K562 (cell line): Measurements from ENCODE around the gene BRD3OS. TPM values are rescaled to one million over a fixed set of nuclear protein-coding genes. Genes with fewer than 3 reads are reported as not detected.
A peak's percentile ranks its signal among the peaks of the same experiment; 100 is the strongest.

Source experiments
- ELF1 ChIP-seq: fragments of 200-800 bp; sonication (Bioruptor generic); IDR thresholded peaks from 2 replicates; pipeline ENCODE4 v1.6.1; 2016; ENCODE audit warnings: missing genetic modification characterization, missing compliant biosample characterization
- FOXK2 ChIP-seq, 2 experiments: fragments of 450-650 bp; IDR thresholded peaks in 1 of 2; conservative IDR thresholded peaks in 1 of 2; 2 replicates each; pipeline ENCODE4 v1.6.1; 2016; ENCODE audit warnings: low read depth in 2 of 2, mild to moderate bottlenecking in 1 of 2
- GABPA ChIP-seq: fragments of 200-800 bp; sonication (Bioruptor generic); conservative IDR thresholded peaks from 2 replicates; pipeline ENCODE4 v1.6.1; 2016; ENCODE audit warnings: low read depth, missing genetic modification characterization, missing compliant biosample characterization
- GTF3C2 ChIP-seq: IDR thresholded peaks from 3 replicates; pipeline ENCODE4 v1.6.1; 2011; ENCODE audit warnings: borderline replicate concordance, mild to moderate bottlenecking, moderate library complexity; ENCODE audit not compliant: insufficient read length; ENCODE audit errors: extremely low read depth
- HNRNPLL ChIP-seq: fragments of 200-400 bp; formaldehyde crosslinking; IDR thresholded peaks from 2 replicates; pipeline ENCODE4 v1.6.1; 2017; ENCODE audit warnings: low read length, low read depth, mild to moderate bottlenecking; ENCODE audit not compliant: poor library complexity, severe bottlenecking
- HNRNPUL1 ChIP-seq: fragments of 200-400 bp; formaldehyde crosslinking; IDR thresholded peaks from 2 replicates; pipeline ENCODE4 v1.6.1; 2017; ENCODE audit warnings: low read length
- NONO ChIP-seq, 2 experiments: fragments of 200-400 bp in 1 of 2; fragments of 450-650 bp in 1 of 2; formaldehyde crosslinking in 1 of 2; IDR thresholded peaks; 2 replicates each; pipeline ENCODE4 v1.6.1; 2017; ENCODE audit warnings: low read depth in 2 of 2, mild to moderate bottlenecking in 2 of 2, moderate library complexity in 2 of 2, low read length in 1 of 2
- NRF1 ChIP-seq, 2 experiments: fragments of 450-650 bp; IDR thresholded peaks in 1 of 2; conservative IDR thresholded peaks in 1 of 2; 2 replicates each; pipeline ENCODE4 v1.6.1; 2014; ENCODE audit warnings: mild to moderate bottlenecking in 2 of 2
- SFPQ ChIP-seq: fragments of 200-400 bp; formaldehyde crosslinking; IDR thresholded peaks from 2 replicates; pipeline ENCODE4 v1.6.1; 2017; ENCODE audit warnings: mild to moderate bottlenecking, low read depth, low read length, moderate library complexity
- SRF ChIP-seq, 2 experiments: fragments of 250-450, 450-650 bp in 1 of 2; sonication (Bioruptor Pico) in 1 of 2; sonication (generic) in 1 of 2; formaldehyde crosslinking; IDR thresholded peaks; 2 replicates each; pipeline versions ENCODE4 v1.5.0 to v1.5.1; 2020 to 2022; ENCODE audit warnings: mild to moderate bottlenecking in 1 of 2, missing genetic modification reagents in 1 of 2
- THRB ChIP-seq: fragments of 450-650 bp; formaldehyde crosslinking; conservative IDR thresholded peaks from 2 replicates; pipeline ENCODE4 v1.4.0; 2022; ENCODE audit warnings: mild to moderate bottlenecking, missing genetic modification characterization
- VEZF1 ChIP-seq: fragments of 200-800 bp; sonication (Bioruptor generic); IDR thresholded peaks from 2 replicates; pipeline ENCODE4 v1.6.1; 2017; ENCODE audit warnings: missing genetic modification characterization, missing compliant biosample characterization
- ZNF184 ChIP-seq: sonication (generic); formaldehyde crosslinking; IDR thresholded peaks from 2 replicates; pipeline ENCODE4 v1.5.0; 2020; ENCODE audit warnings: missing genetic modification reagents
- ZNF224 ChIP-seq: sonication (generic); formaldehyde crosslinking; IDR thresholded peaks from 2 replicates; pipeline ENCODE4 v1.8.0; 2022; ENCODE audit warnings: mild to moderate bottlenecking, missing genetic modification reagents
- ZNF354B ChIP-seq: fragments of 250-450 bp; sonication (Bioruptor Pico); IDR thresholded peaks from 2 replicates; pipeline ENCODE4 v1.4.0; 2020
- ZNF707 ChIP-seq: fragments of 250-450 bp; sonication (Bioruptor Pico); conservative IDR thresholded peaks from 2 replicates; pipeline ENCODE4 v1.8.0; 2022; ENCODE audit warnings: inconsistent platforms, mild to moderate bottlenecking, moderate library complexity
- polyA plus RNA-seq, 8 experiments: library from polyadenylated mRNA; depleted of rRNA in 4 of 8; stranded (reverse) in 5 of 8; unstranded in 3 of 8; fragments of >200 nt; fragmentation: Nextera tagmentation in 2 of 8; fragmentation: Illumina TruSeq in 1 of 8; extraction: Ambion mirVana in 2 of 8; extraction: Trizol in 1 of 8; gene quantifications; 2 replicates each; pipeline versions ENCODE4 v1.2.1 to v1.2.3, GENCODE V29; 2011 to 2014; ENCODE audit warnings: inconsistent platforms in 1 of 8, missing spikeins in 1 of 8
- total RNA-seq, 7 experiments: library from RNA; depleted of rRNA in 6 of 7; stranded (reverse); fragments of >200 nt in 6 of 7; fragmentation: Illumina TruSeq in 2 of 7; extraction: Trizol in 2 of 7; gene quantifications; 2 replicates each; pipeline versions ENCODE4 v1.2.1 to v1.2.3, GENCODE V29; 2011 to 2021; ENCODE audit warnings: low replicate concordance in 1 of 7

Gene BRD3OS
- total and polyA plus RNA-seq, 9 of the 15 experiments (the other 6 are each of a cell fraction or from before 2014, with no cell fraction given): 1.1 to 8.7 (median 5.9) TPM

- TF ChIP-seq NRF1 (conservative IDR thresholded peaks at IDR 0.05 in 1 of 2, IDR thresholded peaks at IDR 0.05 in 1 of 2) (peak; percentile 72 to 73), ZNF354B (no peak), THRB (CRISPR knock-in tag) (no peak), SFPQ (no peak), FOXK2 (conservative IDR thresholded peaks at IDR 0.05 in 1 of 2, IDR thresholded peaks at IDR 0.05 in 1 of 2; ENCODE audit: low read depth in 2 of 2) (no peak), VEZF1 (CRISPR knock-in tag) (peak; percentile 92), NONO (IDR thresholded peaks at IDR 0.05; ENCODE audit: low read depth in 2 of 2, low read length in 1 of 2) (no peak), SRF (CRISPR knock-in tag; IDR thresholded peaks at IDR 0.05) (no peak), GTF3C2 (no peak), ZNF224 (no peak), ELF1 (tag) (peak; percentile 43; the same call in 1 of the 2 replicates), ZNF707 (CRISPR knock-in tag) (no peak), HNRNPUL1 (no peak), GABPA (peak; percentile 76), HNRNPLL (peak; percentile 65), ZNF184 (no peak)
These were observed 32.3 kb upstream of the BRD3OS start (continued) for GRCh38 chr9:133992780-133993634.
